ENCODE results near the gene PSME2. TPM values are rescaled to one million over a fixed set of nuclear protein-coding genes. Genes with fewer than 3 reads are reported as not detected.

Gene PSME2
- total and polyA plus RNA-seq, 2 experiments from 2014 or later = 54.0 to 259 TPM

GRCh38 chr14:24150993-24151392 is 4.6 kb upstream of the PSME2 start:
- no peak overlapping the region for H3K4me3 ChIP-seq
- H4K20me1 ChIP-seq (replicated peaks; ENCODE audit: insufficient read depth) = peaks cover 12% of the 10 kb centered on the region; the same call in 1 of the 2 replicates
- no peak overlapping the region for H2AFZ ChIP-seq
- no peaks in the 10 kb centered on the region for H3K9me2 ChIP-seq (ENCODE audit: insufficient read depth)
- H3K79me2 ChIP-seq (replicated peaks; ENCODE audit: insufficient read depth) = peaks cover 23% of the 10 kb centered on the region
- no peak overlapping the region for H3K4me2 ChIP-seq
- Mint-ChIP-seq H3K4me1 (peaks cover 14% of the 10 kb centered on the region), H3K36me3 (ENCODE audit: low read depth) (peaks cover 71% of the 10 kb centered on the region), H3K27me3 (ENCODE audit: insufficient read depth, low read depth, poor library complexity) (peaks cover 11% of the 10 kb centered on the region), H3K4me3 (no peak overlapping the region), H3K9me3 (no peaks in the 10 kb centered on the region; the same call in 2 of the 3 replicates), H3K27ac (no peak overlapping the region)
- no peaks in the 10 kb centered on the region for H3F3A ChIP-seq (replicated peaks; ENCODE audit: low read depth)
- no peak overlapping the region for H3K27ac ChIP-seq (ENCODE audit: low read depth)
- TF ChIP-seq JUNB (IDR thresholded peaks at IDR 0.05; ENCODE audit: unreplicated experiment) (no peak), STAT1 (IDR thresholded peaks at IDR 0.05; ENCODE audit: unreplicated experiment) (no peak)
- H3K36me3 ChIP-seq (ENCODE audit: insufficient read depth) = peaks cover 33% of the 10 kb centered on the region
- DNase-seq (ENCODE audit: low spot score) = no peak
- H3K27me3 ChIP-seq (ENCODE audit: insufficient read depth) = no peaks in the 10 kb centered on the region
- peaks cover 6% of the 10 kb centered on the region; the same call in 1 of the 2 replicates for H3K4me1 ChIP-seq (ENCODE audit: insufficient read depth)
- no peak for ATAC-seq

GRCh38 chr14:24150567-24150966 is 4.2 kb upstream of the PSME2 start:
- Mint-ChIP-seq H3K27me3 (ENCODE audit: insufficient read depth, low read depth, poor library complexity) (peaks cover 11% of the 10 kb centered on the region), H3K4me3 (no peak overlapping the region), H3K4me1 (peaks cover 19% of the 10 kb centered on the region), H3K36me3 (ENCODE audit: low read depth) (peaks cover 69% of the 10 kb centered on the region), H3K27ac (no peak overlapping the region), H3K9me3 (no peaks in the 10 kb centered on the region; the same call in 2 of the 3 replicates)
- no peak overlapping the region for H2AFZ ChIP-seq
- H3K4me1 ChIP-seq (ENCODE audit: insufficient read depth) = peaks cover 10% of the 10 kb centered on the region
- ATAC-seq (no peak), DNase-seq (ENCODE audit: low spot score) (no peak)
- peaks cover 27% of the 10 kb centered on the region for H3K79me2 ChIP-seq (replicated peaks; ENCODE audit: insufficient read depth)
- peaks cover 32% of the 10 kb centered on the region for H3K36me3 ChIP-seq (ENCODE audit: insufficient read depth)
- no peak overlapping the region for H3K27ac ChIP-seq (ENCODE audit: low read depth)
- H4K20me1 ChIP-seq (replicated peaks; ENCODE audit: insufficient read depth) = peaks cover 8% of the 10 kb centered on the region; the same call in 1 of the 2 replicates
- no peaks in the 10 kb centered on the region for H3F3A ChIP-seq (replicated peaks; ENCODE audit: low read depth)
- H3K27me3 ChIP-seq (ENCODE audit: insufficient read depth) = no peaks in the 10 kb centered on the region
- no peak overlapping the region for H3K4me3 ChIP-seq
- H3K9me2 ChIP-seq (ENCODE audit: insufficient read depth) = no peaks in the 10 kb centered on the region
- H3K4me2 ChIP-seq = no peak overlapping the region
- TF ChIP-seq CTCF (conservative IDR thresholded peaks at IDR 0.05; ENCODE audit: low read depth in 2 of 2) = no peak
- TF ChIP-seq NANOG (IDR thresholded peaks at IDR 0.05; ENCODE audit: borderline replicate concordance) = no peak
- no peak for TF ChIP-seq REST (IDR thresholded peaks at IDR 0.05; ENCODE audit: unreplicated experiment)
- TF ChIP-seq ETS1 (IDR thresholded peaks at IDR 0.05) = no peak
- TF ChIP-seq STAT1 (IDR thresholded peaks at IDR 0.05; ENCODE audit: unreplicated experiment) = no peak
- no peak for TF ChIP-seq ZNF462 (CRISPR knock-in tag; IDR thresholded peaks at IDR 0.05)
- TF ChIP-seq ZNF114 (CRISPR knock-in tag; IDR thresholded peaks at IDR 0.05) = no peak
- TF ChIP-seq EZH2phosphoT487 (IDR thresholded peaks at IDR 0.05; ENCODE audit: unreplicated experiment) = no peak
- TF ChIP-seq POLR2AphosphoS5 (IDR thresholded peaks at IDR 0.05; ENCODE audit: low read depth) = no peak
